RWPE2 (cell line): ENCODE measurements around the gene QRSL1.

ENCODE experiments used
- ATAC-seq: fragments of 200-7000 bp; cut with Tn5 transposase; 3 replicates; pipeline ENCODE4 v1.9.1; 2021; ENCODE audit warnings: low read depth
- DNase-seq: peaks from one replicate; pipeline ENCODE4 v3.0.0-alpha.2; 2020; ENCODE audit warnings: low spot score
- H3K27ac ChIP-seq: fragments of 450-650 bp; 2 replicates; pipeline ENCODE4 v1.5.1; 2017; ENCODE audit warnings: mild to moderate bottlenecking; ENCODE audit not compliant: poor library complexity, severe bottlenecking
- H3K27me3 ChIP-seq: fragments of 250-450 bp; sonication (Bioruptor Pico); 2 replicates; pipeline ENCODE4 v1.5.1; 2021; ENCODE audit warnings: mild to moderate bottlenecking, moderate library complexity; ENCODE audit not compliant: insufficient read depth, poor library complexity, severe bottlenecking
- H3K36me3 ChIP-seq: fragments of 250-450 bp; sonication (Bioruptor Pico); 2 replicates; pipeline ENCODE4 v1.5.1; 2020; ENCODE audit warnings: low read depth, mild to moderate bottlenecking, moderate library complexity
- H3K4me1 ChIP-seq: fragments of 250-450 bp; sonication (Bioruptor Pico); 2 replicates; pipeline ENCODE4 v1.5.1; 2021; ENCODE audit warnings: mild to moderate bottlenecking, moderate library complexity; ENCODE audit not compliant: insufficient read depth, poor library complexity, severe bottlenecking
- H3K4me3 ChIP-seq: fragments of 250-450 bp; sonication (Bioruptor Pico); 2 replicates; pipeline ENCODE4 v1.5.1; 2021; ENCODE audit warnings: mild to moderate bottlenecking, moderate library complexity; ENCODE audit not compliant: severe bottlenecking
- H3K9me3 ChIP-seq: fragments of 250-450 bp; sonication (Bioruptor Pico); 2 replicates; pipeline ENCODE4 v1.5.1; 2021; ENCODE audit warnings: mild to moderate bottlenecking, moderate library complexity; ENCODE audit not compliant: severe bottlenecking
- CTCF ChIP-seq: fragments of 450-650 bp; IDR thresholded peaks from one replicate; pipeline ENCODE4 v1.5.1; 2017; ENCODE audit warnings: mild to moderate bottlenecking, moderate library complexity; ENCODE audit not compliant: poor library complexity, severe bottlenecking

Gene QRSL1

GRCh38 chr6:106659859-106660258 lies 30.5 kb downstream of the QRSL1 start:
- TF ChIP-seq CTCF, result no peak
- peaks cover 5% of the 10 kb centered on the region for H3K9me3 ChIP-seq
- no peak for DNase-seq
- no peak overlapping the region for H3K4me3 ChIP-seq
- no peak overlapping the region for H3K27ac ChIP-seq
- no peaks in the 10 kb centered on the region for H3K27me3 ChIP-seq
- peaks cover 68% of the 10 kb centered on the region for H3K36me3 ChIP-seq
- ATAC-seq, result no peak
- no peaks in the 10 kb centered on the region for H3K4me1 ChIP-seq

GRCh38 chr6:106662458-106662857 lies 33.1 kb downstream of the QRSL1 start:
- H3K4me3 ChIP-seq, result no peak overlapping the region
- no peak for TF ChIP-seq CTCF
- H3K4me1 ChIP-seq, result no peaks in the 10 kb centered on the region
- DNase-seq (no peak), ATAC-seq (no peak)
- H3K27me3 ChIP-seq, result no peaks in the 10 kb centered on the region
- no peak overlapping the region for H3K27ac ChIP-seq
- peaks cover 63% of the 10 kb centered on the region for H3K36me3 ChIP-seq
- peaks cover 5% of the 10 kb centered on the region for H3K9me3 ChIP-seq

GRCh38 chr6:106666282-106667021 lies 37.1 kb downstream of the QRSL1 start:
- no peak for DNase-seq
- no peak for ATAC-seq
- H3K4me3 ChIP-seq, result no peak overlapping the region
- TF ChIP-seq CTCF, result no peak
- no peaks in the 10 kb centered on the region for H3K9me3 ChIP-seq
- H3K36me3 ChIP-seq, result peaks cover 38% of the 10 kb centered on the region
- no peak overlapping the region for H3K27ac ChIP-seq
- no peaks in the 10 kb centered on the region for H3K4me1 ChIP-seq
- no peaks in the 10 kb centered on the region for H3K27me3 ChIP-seq

- Histone ChIP-seq H3K4me3 (no peak overlapping the region), H3K27me3 (no peaks in the 10 kb centered on the region), H3K9me3 (no peaks in the 10 kb centered on the region), H3K4me1 (no peaks in the 10 kb centered on the region), H3K27ac (no peak overlapping the region), H3K36me3 (peaks cover 38% of the 10 kb centered on the region)
- no peak for TF ChIP-seq CTCF
- no peak for ATAC-seq
- no peak for DNase-seq
Observed at GRCh38 chr6:106667022-106667402, 37.6 kb downstream of the QRSL1 start.

GRCh38 chr6:106670236-106670635 lies 40.9 kb downstream of the QRSL1 start:
- Histone ChIP-seq H3K27me3 (no peaks in the 10 kb centered on the region), H3K4me1 (no peaks in the 10 kb centered on the region), H3K9me3 (no peaks in the 10 kb centered on the region), H3K36me3 (peaks cover 13% of the 10 kb centered on the region; the same call in 1 of the 2 replicates), H3K4me3 (no peak overlapping the region), H3K27ac (no peak overlapping the region)
- ATAC-seq (no peak), DNase-seq (no peak)
- TF ChIP-seq CTCF, result no peak
